Measurements from ENCODE around the gene BRIX1. TPM values are rescaled to one million over a fixed set of nuclear protein-coding genes. Genes with fewer than 3 reads are reported as not detected.

Gene BRIX1
- total RNA-seq, result 10 to 100 TPM; 20.6 to 24.4 TPM
- 41.4 to 70.1 reads per million in 2 donors for total RNA-seq

DNA sequence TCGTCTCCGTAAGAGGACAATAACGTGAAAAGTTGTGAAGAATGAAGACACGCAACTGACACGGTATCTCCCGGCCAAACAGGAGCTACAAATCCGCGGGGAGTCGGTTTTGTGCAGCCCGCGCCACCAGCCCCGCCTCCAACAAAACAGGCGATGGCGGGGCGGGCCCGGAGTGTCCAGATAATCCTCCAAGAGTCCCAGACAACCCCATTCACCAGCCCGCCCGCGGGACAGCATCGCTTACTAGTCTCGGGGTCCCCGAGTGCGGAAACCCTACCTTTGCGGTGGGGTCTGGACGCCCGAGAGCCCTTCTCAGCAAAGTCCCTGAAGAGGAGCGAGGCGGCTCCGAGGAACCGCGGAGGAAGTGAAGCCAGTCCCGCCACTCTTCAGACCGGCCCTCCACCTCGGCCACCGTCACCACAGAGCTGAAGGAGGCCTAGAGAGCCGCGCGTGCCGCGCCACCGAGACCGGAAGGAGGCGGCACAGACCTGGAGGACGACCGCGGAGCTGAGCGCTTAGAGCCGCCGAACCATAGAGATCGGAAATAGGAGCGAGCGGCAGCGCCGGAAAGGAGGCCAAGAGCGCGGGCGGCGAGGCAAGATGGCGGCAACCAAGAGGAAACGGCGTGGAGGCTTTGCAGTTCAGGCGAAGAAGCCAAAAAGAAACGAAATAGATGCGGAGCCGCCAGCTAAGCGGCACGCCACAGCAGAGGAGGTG, at the start of gene BRIX1, which contains the start of gene RAD1:
Gene BRIX1 (plus strand): TSS at position 573 of the 717 bp plus-strand sequence. CDS start 28 bp downstream, at position 601.
Gene RAD1 (minus strand): TSS at position 366 of the 717 bp plus-strand sequence. CDS start 612 bp downstream, outside the sequence.
- peak; percentile 83 to 89 (median 86) for DNase-seq
- no peaks in the 10 kb centered on the region for H3K9me3 ChIP-seq (ENCODE audit: control insufficient read depth, low read length, poor library complexity, severe bottlenecking)
- no peaks in the 10 kb centered on the region for H3K27me3 Mint-ChIP-seq
- peaks cover 2% of the 10 kb centered on the region for H3K36me3 Mint-ChIP-seq (ENCODE audit: low read depth)
- H3K27ac Mint-ChIP-seq, result no peak within 1 kb of the TSS
- peak; percentile 97 for ATAC-seq
- H3K4me1 Mint-ChIP-seq, result peaks cover 33% of the 10 kb centered on the region
- no peak within 1 kb of the TSS for H3K4me3 Mint-ChIP-seq

DNA sequence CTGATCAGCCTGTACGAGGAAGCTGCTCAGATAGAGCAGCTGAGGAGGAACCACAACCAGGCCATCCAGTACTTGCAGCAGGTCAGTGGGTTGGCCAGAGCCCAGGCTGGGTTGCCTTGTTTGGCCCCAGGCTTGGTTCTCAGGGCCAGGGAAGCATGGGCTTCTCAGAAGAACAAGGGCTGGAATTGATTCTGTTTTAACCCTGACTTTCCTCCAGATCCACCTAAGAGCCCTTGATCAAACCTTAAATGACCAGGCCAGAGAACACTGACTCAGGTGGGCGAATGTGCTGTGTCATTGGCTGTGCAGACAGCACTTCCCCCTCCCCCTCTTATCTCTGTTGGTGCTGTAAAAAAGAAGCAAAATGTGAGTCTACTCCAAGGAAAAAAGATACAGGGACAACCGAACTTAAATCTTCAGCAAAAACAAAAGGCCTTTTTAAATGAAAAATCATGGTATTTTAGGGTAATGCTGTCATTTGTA, 48.5 kb upstream of the BRIX1 start:
- no peak overlapping the region for H3K4me3 Mint-ChIP-seq
- no peaks in the 10 kb centered on the region for H3K9me3 ChIP-seq (ENCODE audit: control insufficient read depth, low read length, poor library complexity, severe bottlenecking)
- DNase-seq (no peak), ATAC-seq (no peak)
- no peak overlapping the region for H3K27ac Mint-ChIP-seq
- peaks cover 5% of the 10 kb centered on the region for H3K27me3 Mint-ChIP-seq
- H3K36me3 Mint-ChIP-seq (ENCODE audit: low read depth), result no peaks in the 10 kb centered on the region
- H3K4me1 Mint-ChIP-seq, result no peaks in the 10 kb centered on the region

GRCh38 chr5:34867660-34868059, 47.9 kb upstream of the BRIX1 start:
- Mint-ChIP-seq H3K36me3 (ENCODE audit: low read depth) (no peaks in the 10 kb centered on the region), H3K4me3 (no peak overlapping the region), H3K27me3 (peaks cover 5% of the 10 kb centered on the region), H3K27ac (no peak overlapping the region), H3K4me1 (no peaks in the 10 kb centered on the region)
- H3K9me3 ChIP-seq (ENCODE audit: control insufficient read depth, low read length, poor library complexity, severe bottlenecking), result no peaks in the 10 kb centered on the region
- ATAC-seq (no peak), DNase-seq (no peak)

- DNase-seq (no peak), ATAC-seq (no peak)
- peaks cover 13% of the 10 kb centered on the region for H3K27me3 Mint-ChIP-seq
- no peak overlapping the region for H3K4me3 Mint-ChIP-seq
- H3K9me3 ChIP-seq (ENCODE audit: control insufficient read depth, low read length, poor library complexity, severe bottlenecking), result no peaks in the 10 kb centered on the region
- H3K36me3 Mint-ChIP-seq (ENCODE audit: low read depth), result no peaks in the 10 kb centered on the region
- no peaks in the 10 kb centered on the region for H3K4me1 Mint-ChIP-seq
- no peak overlapping the region for H3K27ac Mint-ChIP-seq
Observed at GRCh38 chr5:34868791-34869190, 46.7 kb upstream of the BRIX1 start.

DNA sequence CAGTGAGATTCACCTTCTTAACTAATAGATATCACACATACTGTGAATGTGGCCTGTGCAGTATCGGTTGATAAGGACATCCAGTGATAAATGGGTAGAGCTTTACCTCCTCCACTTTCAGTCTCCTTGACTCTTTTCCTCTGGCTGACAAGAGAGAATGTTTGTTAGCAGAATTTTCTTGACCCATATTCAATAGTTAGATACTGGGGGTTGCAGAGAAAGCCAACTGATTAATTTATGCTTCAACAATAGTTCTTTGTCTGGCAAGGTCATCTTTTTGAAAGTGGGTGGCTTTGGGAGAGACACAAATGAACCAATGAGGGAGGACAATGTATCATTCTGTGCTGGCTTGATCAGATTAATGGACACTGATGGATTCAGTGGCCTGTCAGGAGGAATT, 46.3 kb upstream of the BRIX1 start:
- Mint-ChIP-seq H3K4me1 (no peaks in the 10 kb centered on the region), H3K36me3 (ENCODE audit: low read depth) (peaks cover 3% of the 10 kb centered on the region), H3K4me3 (no peak overlapping the region), H3K27ac (no peak overlapping the region), H3K27me3 (peaks cover 14% of the 10 kb centered on the region)
- H3K9me3 ChIP-seq (ENCODE audit: control insufficient read depth, low read length, poor library complexity, severe bottlenecking), result no peaks in the 10 kb centered on the region
- ATAC-seq, result no peak
- DNase-seq, result no peak

GRCh38 chr5:34870382-34870781, 45.1 kb upstream of the BRIX1 start:
- ATAC-seq (no peak), DNase-seq (no peak)
- Mint-ChIP-seq H3K4me3 (no peak overlapping the region), H3K27me3 (peaks cover 14% of the 10 kb centered on the region), H3K27ac (no peak overlapping the region), H3K36me3 (ENCODE audit: low read depth) (peaks cover 3% of the 10 kb centered on the region), H3K4me1 (no peaks in the 10 kb centered on the region)
- no peaks in the 10 kb centered on the region for H3K9me3 ChIP-seq (ENCODE audit: control insufficient read depth, low read length, poor library complexity, severe bottlenecking)

GRCh38 chr5:34876275-34876674, 39.2 kb upstream of the BRIX1 start:
- no peaks in the 10 kb centered on the region for H3K9me3 ChIP-seq (ENCODE audit: control insufficient read depth, low read length, poor library complexity, severe bottlenecking)
- no peak overlapping the region for H3K27ac Mint-ChIP-seq
- peaks cover 3% of the 10 kb centered on the region for H3K36me3 Mint-ChIP-seq (ENCODE audit: low read depth)
- no peak for DNase-seq
- no peaks in the 10 kb centered on the region for H3K4me1 Mint-ChIP-seq
- ATAC-seq, result no peak
- peaks cover 14% of the 10 kb centered on the region for H3K27me3 Mint-ChIP-seq
- H3K4me3 Mint-ChIP-seq, result no peak overlapping the region

DNA sequence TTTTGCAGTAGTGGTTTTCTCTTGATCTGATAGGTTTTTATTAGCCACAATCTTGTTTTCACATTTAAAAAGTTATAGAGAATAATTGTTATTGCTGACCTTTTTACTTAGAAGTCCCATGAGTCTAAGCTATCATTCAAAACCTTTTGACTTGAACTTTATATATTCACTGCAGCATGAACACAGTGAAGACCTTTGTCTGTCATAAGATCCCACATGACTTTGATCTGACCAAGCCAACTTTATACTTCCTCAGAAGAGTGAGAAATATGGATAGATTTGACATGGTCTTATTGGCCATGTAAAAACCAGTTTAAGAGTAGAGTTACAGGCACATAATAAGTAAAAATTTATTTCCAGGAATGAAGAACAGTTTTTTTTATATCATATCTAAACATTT, 34.3 kb upstream of the BRIX1 start:
- no peak for ATAC-seq
- Mint-ChIP-seq H3K27me3 (peaks cover 29% of the 10 kb centered on the region), H3K27ac (no peak overlapping the region), H3K36me3 (ENCODE audit: low read depth) (no peaks in the 10 kb centered on the region), H3K4me1 (no peaks in the 10 kb centered on the region), H3K4me3 (no peak overlapping the region)
- no peak for DNase-seq
- no peaks in the 10 kb centered on the region for H3K9me3 ChIP-seq (ENCODE audit: control insufficient read depth, low read length, poor library complexity, severe bottlenecking)

DNA sequence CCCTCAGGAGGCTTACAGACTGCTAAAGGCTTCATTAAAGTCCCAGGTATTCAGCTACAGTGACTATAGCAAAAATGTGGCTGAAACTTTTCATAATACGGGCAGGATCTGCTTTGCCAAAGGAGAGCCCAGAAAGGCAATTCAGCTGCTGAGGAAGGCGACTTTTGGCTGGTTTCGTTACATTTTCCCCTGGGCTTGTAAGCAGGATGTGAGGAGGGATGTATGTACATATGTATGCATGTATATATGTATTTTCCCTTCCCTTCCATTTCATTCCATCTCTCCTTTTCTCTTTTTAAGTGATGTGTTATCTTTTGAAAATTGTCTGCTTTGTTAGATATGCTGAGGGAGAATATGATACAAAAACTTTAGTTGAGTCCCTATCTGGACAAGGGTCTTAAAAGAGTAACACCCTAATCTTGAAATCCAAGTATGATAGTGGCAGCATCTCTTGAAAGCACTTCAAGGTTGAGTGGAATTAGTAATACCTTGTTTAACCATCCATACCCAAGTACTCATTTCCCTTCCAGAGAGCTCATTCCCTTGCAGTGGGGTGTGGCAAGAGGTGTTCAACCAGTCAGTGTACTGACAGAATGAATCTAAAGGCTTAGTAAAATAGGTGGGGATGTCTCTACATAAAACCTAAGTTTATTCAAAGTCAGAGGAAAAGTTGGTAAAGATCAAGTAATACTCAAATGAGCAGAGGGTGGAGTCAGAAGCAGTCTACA, 29.0 kb upstream of the BRIX1 start:
- H3K36me3 Mint-ChIP-seq (ENCODE audit: low read depth), result peaks cover 2% of the 10 kb centered on the region
- no peak overlapping the region for H3K27ac Mint-ChIP-seq
- H3K9me3 ChIP-seq (ENCODE audit: control insufficient read depth, low read length, poor library complexity, severe bottlenecking), result no peaks in the 10 kb centered on the region

DNA sequence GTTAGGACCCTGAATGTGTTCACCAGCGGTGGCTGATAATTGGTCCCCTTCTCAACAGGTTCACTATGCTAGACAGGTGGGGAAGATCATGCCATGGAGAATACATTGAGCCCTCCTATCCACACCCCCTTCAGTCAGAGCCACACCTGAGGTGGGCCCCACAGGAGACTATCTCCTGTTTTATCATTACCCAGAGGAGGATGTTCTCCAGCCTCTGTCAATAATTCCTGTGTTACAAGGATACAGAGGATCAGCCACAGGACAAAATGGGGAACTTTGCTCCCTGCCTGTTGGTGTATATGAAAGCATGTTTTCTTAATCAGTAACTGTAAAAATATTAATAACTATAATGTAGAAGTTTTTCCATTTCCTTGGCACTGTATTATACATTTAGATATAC, 26.1 kb upstream of the BRIX1 start:
- Mint-ChIP-seq H3K4me1 (peaks cover 5% of the 10 kb centered on the region), H3K27ac (no peak overlapping the region), H3K27me3 (peaks cover 22% of the 10 kb centered on the region), H3K36me3 (ENCODE audit: low read depth) (peaks cover 2% of the 10 kb centered on the region), H3K4me3 (no peak overlapping the region)
- no peak for DNase-seq
- H3K9me3 ChIP-seq (ENCODE audit: control insufficient read depth, low read length, poor library complexity, severe bottlenecking), result no peaks in the 10 kb centered on the region
- no peak for ATAC-seq

More for the DNA sequence above, 29.0 kb upstream of the BRIX1 start:
- Mint-ChIP-seq H3K4me3 (no peak overlapping the region), H3K27me3 (peaks cover 45% of the 10 kb centered on the region), H3K4me1 (no peaks in the 10 kb centered on the region)
- ATAC-seq (no peak), DNase-seq (no peak)

- ATAC-seq (no peak), DNase-seq (no peak)
- H3K9me3 ChIP-seq (ENCODE audit: control insufficient read depth, low read length, poor library complexity, severe bottlenecking), result no peaks in the 10 kb centered on the region
- Mint-ChIP-seq H3K36me3 (ENCODE audit: low read depth) (peaks cover 2% of the 10 kb centered on the region), H3K27me3 (peaks cover 11% of the 10 kb centered on the region), H3K4me3 (no peak overlapping the region), H3K4me1 (peaks cover 5% of the 10 kb centered on the region), H3K27ac (no peak overlapping the region)
Observed at GRCh38 chr5:34891981-34892380, 23.5 kb upstream of the BRIX1 start.

DNA sequence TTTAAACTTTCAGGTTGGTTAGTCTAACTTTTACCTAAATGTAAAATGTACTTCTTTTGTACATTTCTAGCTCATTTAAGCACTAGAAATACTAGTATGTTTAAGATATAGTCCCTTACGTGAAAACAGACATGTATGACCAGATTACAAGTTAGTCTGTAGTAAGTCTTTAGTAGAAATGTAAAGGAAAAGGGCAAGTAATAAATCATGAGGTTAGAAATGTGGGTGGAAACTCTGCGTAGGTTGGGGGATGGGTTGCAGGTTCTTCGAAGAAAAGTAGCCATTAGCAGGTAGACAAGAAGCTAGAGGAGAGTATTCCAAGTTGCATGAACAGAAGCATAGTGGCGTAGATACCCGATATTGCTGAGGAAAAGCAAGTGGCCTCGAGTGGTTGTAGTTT, 23.1 kb upstream of the BRIX1 start:
- DNase-seq (no peak), ATAC-seq (no peak)
- peaks cover 5% of the 10 kb centered on the region for H3K4me1 Mint-ChIP-seq
- H3K4me3 Mint-ChIP-seq, result no peak overlapping the region
- no peaks in the 10 kb centered on the region for H3K36me3 Mint-ChIP-seq (ENCODE audit: low read depth)
- peaks cover 6% of the 10 kb centered on the region for H3K27me3 Mint-ChIP-seq
- no peaks in the 10 kb centered on the region for H3K9me3 ChIP-seq (ENCODE audit: control insufficient read depth, low read length, poor library complexity, severe bottlenecking)
- no peak overlapping the region for H3K27ac Mint-ChIP-seq

DNA sequence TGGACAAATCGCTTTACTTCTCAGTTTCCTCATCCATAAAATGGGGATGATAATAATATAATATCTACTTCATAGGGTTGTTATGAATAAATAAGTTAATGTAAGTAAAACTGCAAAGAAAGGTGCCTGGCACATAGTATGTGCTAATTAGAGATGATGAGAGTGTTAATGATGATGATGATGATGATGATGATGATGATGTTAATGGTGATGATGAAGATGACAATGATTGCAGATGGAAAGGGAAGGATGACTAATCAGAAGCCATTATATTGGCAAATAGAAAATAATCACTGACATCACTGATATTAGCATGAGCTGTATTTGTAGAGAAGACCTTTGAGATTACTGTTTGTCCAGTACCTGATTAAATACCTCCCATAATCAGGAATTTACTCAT, 20.8 kb upstream of the BRIX1 start:
- H3K4me3 Mint-ChIP-seq, result no peak overlapping the region
- H3K4me1 Mint-ChIP-seq, result peaks cover 5% of the 10 kb centered on the region
- H3K9me3 ChIP-seq (ENCODE audit: control insufficient read depth, low read length, poor library complexity, severe bottlenecking), result no peaks in the 10 kb centered on the region
- no peak for ATAC-seq
- H3K27ac Mint-ChIP-seq, result no peak overlapping the region
- H3K27me3 Mint-ChIP-seq, result no peaks in the 10 kb centered on the region
- H3K36me3 Mint-ChIP-seq (ENCODE audit: low read depth), result no peaks in the 10 kb centered on the region
- DNase-seq, result no peak
